ENCODE results near the gene FZD2.

DNA sequence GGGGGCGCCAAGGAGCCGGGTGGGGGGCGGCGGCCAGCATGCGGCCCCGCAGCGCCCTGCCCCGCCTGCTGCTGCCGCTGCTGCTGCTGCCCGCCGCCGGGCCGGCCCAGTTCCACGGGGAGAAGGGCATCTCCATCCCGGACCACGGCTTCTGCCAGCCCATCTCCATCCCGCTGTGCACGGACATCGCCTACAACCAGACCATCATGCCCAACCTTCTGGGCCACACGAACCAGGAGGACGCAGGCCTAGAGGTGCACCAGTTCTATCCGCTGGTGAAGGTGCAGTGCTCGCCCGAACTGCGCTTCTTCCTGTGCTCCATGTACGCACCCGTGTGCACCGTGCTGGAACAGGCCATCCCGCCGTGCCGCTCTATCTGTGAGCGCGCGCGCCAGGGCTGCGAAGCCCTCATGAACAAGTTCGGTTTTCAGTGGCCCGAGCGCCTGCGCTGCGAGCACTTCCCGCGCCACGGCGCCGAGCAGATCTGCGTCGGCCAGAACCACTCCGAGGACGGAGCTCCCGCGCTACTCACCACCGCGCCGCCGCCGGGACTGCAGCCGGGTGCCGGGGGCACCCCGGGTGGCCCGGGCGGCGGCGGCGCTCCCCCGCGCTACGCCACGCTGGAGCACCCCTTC lies 484 bp downstream of the FZD2 start:
- TF ChIP-seq, protein P1, sequence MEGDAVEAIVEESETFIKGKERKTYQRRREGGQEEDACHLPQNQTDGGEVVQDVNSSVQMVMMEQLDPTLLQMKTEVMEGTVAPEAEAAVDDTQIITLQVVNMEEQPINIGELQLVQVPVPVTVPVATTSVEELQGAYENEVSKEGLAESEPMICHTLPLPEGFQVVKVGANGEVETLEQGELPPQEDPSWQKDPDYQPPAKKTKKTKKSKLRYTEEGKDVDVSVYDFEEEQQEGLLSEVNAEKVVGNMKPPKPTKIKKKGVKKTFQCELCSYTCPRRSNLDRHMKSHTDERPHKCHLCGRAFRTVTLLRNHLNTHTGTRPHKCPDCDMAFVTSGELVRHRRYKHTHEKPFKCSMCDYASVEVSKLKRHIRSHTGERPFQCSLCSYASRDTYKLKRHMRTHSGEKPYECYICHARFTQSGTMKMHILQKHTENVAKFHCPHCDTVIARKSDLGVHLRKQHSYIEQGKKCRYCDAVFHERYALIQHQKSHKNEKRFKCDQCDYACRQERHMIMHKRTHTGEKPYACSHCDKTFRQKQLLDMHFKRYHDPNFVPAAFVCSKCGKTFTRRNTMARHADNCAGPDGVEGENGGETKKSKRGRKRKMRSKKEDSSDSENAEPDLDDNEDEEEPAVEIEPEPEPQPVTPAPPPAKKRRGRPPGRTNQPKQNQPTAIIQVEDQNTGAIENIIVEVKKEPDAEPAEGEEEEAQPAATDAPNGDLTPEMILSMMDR (IDR thresholded peaks at IDR 0.05): no peak
- TF ChIP-seq POLR2A (IDR thresholded peaks at IDR 0.05): no peak
